DOHH2 (cell line): ENCODE measurements around the gene SLC30A4.
A peak's percentile ranks its signal among the peaks of the same experiment; 100 is the strongest.

Experiments
- CTCF ChIP-seq: fragments of 200-600 bp; sonication (generic); IDR thresholded peaks from one replicate; pipeline ENCODE4 v1.5.1; 2014; ENCODE audit warnings: antibody characterized with exemption, mild to moderate bottlenecking, low read depth, low read length; ENCODE audit not compliant: poor library complexity, severe bottlenecking
- EZH2phosphoT487 ChIP-seq: fragments of 200-600 bp; sonication (generic); IDR thresholded peaks from 2 replicates; pipeline ENCODE4 v1.6.1; 2017; ENCODE audit warnings: borderline replicate concordance, mild to moderate bottlenecking, antibody characterized with exemption, low read length, moderate library complexity, mixed read lengths

- peak; percentile 100 for TF ChIP-seq CTCF
- TF ChIP-seq EZH2phosphoT487: no peak
Observed at GRCh38 chr15:45429941-45430792, 92.4 kb downstream of the SLC30A4 start.
